Embryonic facial prominence (tissue), 1 donor: ENCODE results near the gene METTL24.

ENCODE experiments used
- DNase-seq: peaks from one replicate; pipeline ENCODE4 v3.0.0-alpha.2; 2016; ENCODE audit errors: extremely low spot score

Gene METTL24, protein sequence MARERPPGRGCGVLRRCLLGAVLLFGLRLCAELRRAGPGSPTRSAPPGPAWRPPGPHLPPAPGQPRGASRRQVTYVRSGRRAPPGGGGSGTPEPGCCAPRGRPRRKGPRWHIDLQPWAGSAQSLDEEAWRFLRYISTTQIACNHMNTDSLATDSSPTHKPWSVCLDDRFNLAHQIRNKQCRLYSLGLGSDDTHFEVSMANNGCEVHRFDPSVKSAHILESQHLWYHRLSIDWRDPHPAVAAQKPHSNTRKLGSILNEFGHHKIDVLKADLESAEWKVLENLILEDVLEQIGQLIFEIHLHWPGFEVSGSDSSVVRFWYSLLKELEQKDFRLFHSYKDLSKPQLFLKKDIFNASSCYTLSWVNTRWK

GRCh38 chr6:110357664-110358552, at the start of gene METTL24:
Gene METTL24, minus strand, starts transcription at chr6:110358349. Its CDS starts 77 bp downstream, at chr6:110358272.
- no peak for DNase-seq

DNA sequence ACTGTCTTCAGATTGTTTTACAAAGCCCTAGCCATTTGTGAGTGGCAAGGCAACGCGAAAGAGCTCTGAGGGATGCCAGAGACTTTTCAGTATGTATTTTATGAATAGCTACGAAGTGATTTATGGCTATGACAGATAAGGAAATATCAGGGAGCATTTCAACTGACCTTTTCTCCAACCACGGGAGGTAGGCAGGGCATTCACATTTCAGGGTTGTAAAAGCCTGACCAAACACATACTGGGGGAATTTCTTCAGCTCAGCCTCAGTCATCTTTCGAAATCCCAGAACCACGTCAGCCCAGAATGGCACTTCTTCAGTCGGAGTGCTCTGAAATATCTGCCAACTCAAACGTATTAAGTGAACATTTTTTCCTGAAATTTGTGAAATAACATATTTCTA, 46.5 kb upstream of the METTL24 start:
- no peak for DNase-seq

DNA sequence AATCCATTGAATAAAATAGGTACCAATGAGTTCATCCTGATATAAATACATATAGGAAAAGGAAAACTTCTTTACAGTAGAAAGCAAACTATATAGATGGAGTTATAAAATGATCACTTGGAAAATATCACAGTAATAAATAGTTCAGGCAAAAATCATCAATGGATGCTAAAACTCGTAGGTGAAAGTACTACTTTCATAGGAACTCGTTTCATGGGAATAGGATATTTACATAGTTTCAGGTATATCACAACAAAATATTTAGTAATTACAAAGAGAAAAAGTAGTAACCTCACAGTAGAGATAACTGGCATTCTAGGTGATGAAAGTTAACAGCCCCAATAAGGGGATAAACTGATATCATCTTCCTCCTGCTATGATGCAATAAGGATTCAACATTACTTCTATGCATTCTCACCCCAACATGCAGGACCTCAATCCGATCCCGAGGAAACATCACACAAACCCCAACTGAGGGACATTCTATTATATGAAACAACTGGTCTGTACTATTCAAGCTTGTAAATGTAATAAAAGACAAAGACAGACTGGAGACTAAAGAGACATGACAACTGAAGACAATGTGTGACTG, 43.5 kb upstream of the METTL24 start:
- no peak for DNase-seq

DNA sequence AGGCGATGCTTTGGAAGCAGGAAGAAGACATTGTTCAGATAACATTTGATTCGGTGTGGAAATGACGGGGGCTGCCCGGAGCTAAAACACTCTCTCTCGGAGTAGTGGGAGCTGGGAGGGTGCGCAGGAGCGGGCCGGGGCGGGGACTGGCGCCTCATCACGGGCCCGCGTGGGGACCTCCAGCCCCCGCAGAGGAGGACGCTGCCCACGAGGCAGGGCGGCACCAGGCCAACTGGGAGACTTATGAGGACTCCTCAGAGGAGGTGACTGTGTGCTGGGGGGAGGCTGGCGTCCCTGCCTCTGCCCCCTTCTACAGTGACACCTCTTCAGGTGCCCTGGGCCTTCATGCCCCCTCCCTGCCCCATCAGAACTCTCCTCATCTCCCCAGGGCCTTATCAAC, 42.1 kb upstream of the METTL24 start:
- DNase-seq = no peak

DNA sequence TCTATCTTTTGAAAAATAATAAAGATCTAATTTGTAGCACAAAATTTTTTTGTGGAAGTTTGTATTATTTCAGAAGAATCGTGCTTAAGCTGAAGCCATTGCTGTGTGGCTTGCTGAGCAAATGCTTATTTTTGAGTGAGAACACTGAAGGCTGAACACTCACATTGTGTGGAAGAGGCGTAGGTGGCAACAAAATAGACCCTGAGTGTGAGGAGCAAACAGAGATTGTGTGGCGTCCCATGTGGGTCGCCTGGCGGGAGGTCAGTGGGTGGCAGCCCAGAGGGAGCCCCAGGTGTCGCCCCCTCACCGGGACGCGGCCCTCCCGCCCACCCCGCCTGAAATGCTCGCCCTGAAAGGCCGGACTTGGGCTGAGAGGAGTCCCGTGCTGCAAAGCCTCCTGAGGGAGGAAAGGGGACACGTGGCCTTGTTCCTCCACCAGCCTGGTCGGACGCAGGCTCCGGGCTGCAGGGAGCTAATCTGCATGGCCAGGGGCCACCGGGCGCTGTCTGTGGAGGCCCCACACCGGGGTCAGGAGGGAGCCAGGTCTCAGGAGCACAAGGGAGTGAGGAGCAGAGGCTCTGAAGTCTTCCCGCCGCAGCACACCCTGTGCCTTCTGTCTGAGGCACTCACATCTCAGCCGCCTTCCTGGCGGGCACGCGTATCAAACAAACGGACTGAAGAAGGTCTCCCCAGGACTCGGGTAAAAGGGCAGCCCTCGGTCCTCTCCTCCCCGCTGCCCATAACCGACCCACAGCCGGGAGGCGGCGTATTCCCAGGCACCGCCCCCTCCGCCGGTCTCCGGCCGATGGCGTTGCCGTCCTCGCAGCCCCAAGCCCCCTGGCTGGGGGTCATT, 41.3 kb upstream of the METTL24 start:
- no peak for DNase-seq

GRCh38 chr6:110398778-110399177, 40.6 kb upstream of the METTL24 start:
- no peak for DNase-seq

DNA sequence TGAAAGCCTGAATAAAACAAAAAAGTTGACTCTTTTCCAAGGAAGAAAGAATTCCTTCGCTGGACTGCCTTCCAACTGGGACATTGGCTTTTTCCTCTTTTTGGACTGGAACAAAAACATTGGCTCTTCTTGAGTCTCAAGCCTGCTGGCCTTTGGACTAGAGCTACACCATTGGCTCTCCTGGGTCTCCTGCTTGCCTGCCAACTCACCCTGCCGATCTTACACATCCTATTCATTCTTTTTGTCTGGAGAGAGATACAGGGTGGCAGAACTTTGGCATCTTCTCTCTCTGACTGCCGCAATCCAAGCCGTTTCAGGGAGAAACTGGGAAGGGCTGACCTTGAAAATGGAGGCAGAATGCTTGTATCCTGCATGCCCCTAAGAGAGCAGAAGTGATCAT, 37.1 kb upstream of the METTL24 start:
- DNase-seq = no peak

GRCh38 chr6:110394409-110394808, 36.3 kb upstream of the METTL24 start:
- DNase-seq = no peak

GRCh38 chr6:110392727-110393126, 34.6 kb upstream of the METTL24 start:
- DNase-seq = no peak

DNA sequence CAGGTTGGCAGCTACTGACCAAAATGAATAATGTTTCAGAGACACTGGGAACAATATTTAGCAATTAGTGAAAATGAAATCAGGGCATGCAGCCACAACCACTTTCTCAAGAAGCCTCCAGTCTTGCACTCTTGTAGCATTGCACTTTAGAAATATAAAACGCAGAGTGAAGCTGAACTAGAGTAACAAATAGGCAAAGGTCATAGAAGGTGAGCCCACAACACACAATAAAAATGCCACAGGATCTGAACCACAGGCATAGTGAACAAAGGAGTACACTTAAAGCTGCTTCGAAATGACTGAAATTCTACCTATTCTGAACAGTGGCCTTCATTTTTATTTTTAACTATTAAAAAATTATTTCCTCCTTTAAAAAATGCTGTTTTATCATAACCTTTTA, 32.3 kb upstream of the METTL24 start:
- no peak for DNase-seq

DNA sequence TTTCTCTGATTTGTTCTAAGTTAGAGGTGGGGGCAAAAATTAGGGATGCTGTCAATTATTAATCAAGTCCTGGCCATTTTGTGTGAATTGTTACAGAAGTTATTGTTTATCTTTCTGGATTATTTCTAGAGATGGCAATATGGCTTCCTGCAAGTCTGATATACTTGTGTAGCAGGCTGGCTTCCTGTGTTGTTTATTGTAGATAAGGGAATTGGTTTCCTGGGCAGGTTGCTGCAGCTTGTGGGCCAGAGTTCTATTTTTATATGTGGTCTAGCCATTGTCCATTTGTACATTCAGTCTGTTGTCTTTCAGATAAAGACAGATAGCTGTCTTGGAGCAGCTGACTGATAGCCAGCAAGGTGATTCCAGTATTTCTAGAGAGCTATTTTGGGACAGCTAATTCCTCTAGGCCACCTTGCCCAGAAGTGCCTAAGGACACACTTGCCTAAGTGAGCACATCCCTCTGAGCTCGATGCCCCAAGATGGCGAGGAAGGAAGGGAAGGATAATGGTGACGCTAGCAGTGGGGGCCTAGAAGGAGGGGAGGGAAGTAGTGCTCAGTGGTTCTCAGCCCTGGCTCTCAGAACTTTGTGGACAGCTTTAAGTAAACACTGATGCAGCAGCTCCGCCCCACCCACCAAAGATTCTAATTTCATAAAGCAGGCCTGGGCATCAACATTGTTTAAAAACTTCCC, 31.7 kb upstream of the METTL24 start:
- no peak for DNase-seq

- no peak for DNase-seq
Measured at GRCh38 chr6:110387986-110388385, 29.8 kb upstream of the METTL24 start.

DNA sequence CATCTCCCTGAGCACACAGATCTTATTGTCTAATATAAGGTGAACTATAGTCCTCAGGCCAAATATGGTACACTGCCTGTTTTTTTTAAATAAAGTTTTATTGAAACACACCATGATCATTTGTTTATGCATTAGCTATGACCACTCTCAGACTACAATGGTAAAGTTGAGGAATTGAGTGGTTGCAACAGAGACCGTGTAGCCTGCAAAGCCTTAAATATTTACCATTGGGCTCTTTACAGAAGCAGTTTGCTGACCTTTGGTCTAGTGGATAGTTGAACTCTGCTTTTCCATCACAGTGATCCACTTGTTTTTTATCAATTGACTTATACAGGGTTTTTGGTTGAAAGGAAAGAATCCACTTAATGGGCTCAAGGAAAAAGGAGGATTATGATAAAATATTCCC, 27.3 kb upstream of the METTL24 start:
- DNase-seq = no peak

- DNase-seq = no peak
Measured at GRCh38 chr6:110378552-110378951, 20.4 kb upstream of the METTL24 start.

- DNase-seq = no peak
Measured at GRCh38 chr6:110369066-110369465, 10.9 kb upstream of the METTL24 start.

- no peak for DNase-seq
Measured at GRCh38 chr6:110368284-110368683, 10.1 kb upstream of the METTL24 start.

DNA sequence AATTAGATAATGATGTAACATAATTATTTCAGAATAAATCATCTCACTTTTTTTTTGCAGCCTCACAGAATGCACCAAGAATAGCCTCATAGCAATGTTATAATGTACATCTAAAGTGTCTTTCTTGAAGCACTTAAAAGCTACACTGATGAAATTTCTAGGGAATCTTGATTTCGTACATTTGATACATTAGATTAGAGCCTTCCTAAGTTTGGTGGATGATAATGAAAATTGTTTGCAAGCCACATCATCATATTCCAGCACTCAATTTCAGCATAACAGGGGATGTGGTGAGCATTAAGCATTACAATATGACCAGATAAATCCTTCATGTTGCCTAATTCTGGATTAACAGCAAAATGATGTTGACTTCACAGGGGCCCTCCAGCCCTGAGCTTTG, 9.7 kb upstream of the METTL24 start:
- DNase-seq = no peak

- no peak for DNase-seq
Measured at GRCh38 chr6:110366975-110367374, 8.8 kb upstream of the METTL24 start.

DNA sequence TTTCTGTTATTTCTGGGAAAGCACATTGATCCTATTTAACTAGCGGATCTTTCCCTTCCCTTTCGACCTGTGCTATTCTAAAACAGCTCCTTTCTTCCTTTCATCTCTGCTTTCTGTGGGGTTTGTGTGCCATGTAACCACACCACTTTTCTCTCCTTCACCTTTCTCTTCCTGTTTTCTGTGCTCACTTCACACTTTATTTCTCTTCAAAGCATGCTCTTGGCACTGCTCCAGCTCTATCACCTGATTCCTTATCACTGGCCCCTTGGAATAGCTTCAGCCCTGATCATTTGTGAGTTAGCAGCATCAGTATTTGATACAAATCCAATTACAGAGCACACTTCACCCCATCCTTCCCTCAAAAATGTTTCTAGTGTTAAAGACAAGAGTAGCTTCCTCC, 8.1 kb upstream of the METTL24 start:
- no peak for DNase-seq

GRCh38 chr6:110364364-110365105, 6.4 kb upstream of the METTL24 start:
- no peak for DNase-seq
